HepG2 (cell line): ENCODE data around the gene KIF26B. TPM values are rescaled to one million over a fixed set of nuclear protein-coding genes. Genes with fewer than 3 reads are reported as not detected.
A peak's percentile ranks its signal among the peaks of the same experiment; 100 is the strongest.

ENCODE experiments used
- ATAC-seq: fragments of 200-7000 bp; cut with Tn5 transposase; 3 replicates; pipeline ENCODE4 v1.9.1; 2020; ENCODE audit warnings: mild to moderate bottlenecking, moderate library complexity
- BruUV-seq: library from RNA; stranded (reverse); fragments of 400-500 nt; replicated peaks from 2 replicates; lab custom pipeline; 2021; lab: Mats Ljungman, UMichigan
- CTCF ChIA-PET: fragments of 300-600 bp; formaldehyde crosslinking; extraction: SDS; loops from one replicate; lab custom pipeline; 2021; ENCODE audit warnings: low total read pairs, inconsistent platforms, low intra/inter-chr PET ratio; lab: Yijun Ruan, JAX
- POLR2A ChIA-PET: fragments of 350-600 bp; sonication (Branson Sonifier 250); formaldehyde crosslinking; loops from one replicate; lab custom pipeline; 2020; ENCODE audit warnings: antibody characterized with exemption, inconsistent platforms; lab: Yijun Ruan, JAX
- DNase-seq: peaks from one replicate; pipeline ENCODE4 v3.0.0-alpha.2; 2015; ENCODE audit warnings: low spot score
- FAIRE-seq: peaks from 3 replicates; lab custom pipeline; 2011; peaks lifted over from hg19 to GRCh38; lab: Jason Lieb, UNC
- H2AFZ ChIP-seq: one replicate; pipeline ENCODE4 v1.6.1; 2011; ENCODE audit warnings: low read length, inconsistent platforms
- H3K27ac ChIP-seq: fragments of 300-600 bp; 3 replicates; pipeline ENCODE4 v1.8.0; 2011; ENCODE audit warnings: mixed run types, mild to moderate bottlenecking, mixed read lengths, low read length, inconsistent platforms; ENCODE audit not compliant: insufficient read depth; ENCODE audit errors: extremely low read length
- H3K27me3 ChIP-seq, 2 experiments: fragments of 200-600 bp in 1 of 2; 2 replicates in 1 of 2; 3 replicates in 1 of 2; pipeline versions ENCODE4 v1.6.0 to v1.8.0; 2011; ENCODE audit warnings: low read length in 2 of 2, mild to moderate bottlenecking in 2 of 2, moderate library complexity in 2 of 2, inconsistent platforms in 1 of 2; ENCODE audit not compliant: insufficient read depth in 2 of 2, control insufficient read depth in 1 of 2
- H3K36me3 ChIP-seq, 2 experiments: fragments of 200-600 bp in 1 of 2; replicated peaks in 1 of 2; 2 replicates in 1 of 2; 3 replicates in 1 of 2; pipeline versions ENCODE4 v1.5.1 to v1.8.0; 2011; ENCODE audit warnings: low read length in 2 of 2, inconsistent platforms in 1 of 2; ENCODE audit not compliant: insufficient read depth in 2 of 2, control insufficient read depth in 1 of 2
- H3K4me1 ChIP-seq: 2 replicates; pipeline ENCODE4 v1.5.1; 2012; ENCODE audit warnings: low read length, inconsistent platforms; ENCODE audit not compliant: insufficient read depth
- H3K4me2 ChIP-seq: 2 replicates; pipeline ENCODE4 v1.6.0; 2011; ENCODE audit warnings: low read depth, low read length, inconsistent platforms
- H3K4me3 ChIP-seq, 3 experiments: fragments of 200-600 bp in 1 of 3; sonication (generic), shearing (Covaris generic) in 1 of 3; replicated peaks in 1 of 3; 2 replicates each; pipeline ENCODE4 v1.5.1; 2011 to 2016; ENCODE audit warnings: low read length in 3 of 3, inconsistent platforms in 2 of 3, low read depth in 2 of 3, mild to moderate bottlenecking in 2 of 3, control low read depth in 1 of 3, mixed read lengths in 1 of 3; ENCODE audit not compliant: insufficient read depth in 1 of 3
- H3K79me2 ChIP-seq: one replicate; pipeline ENCODE4 v1.6.1; 2011; ENCODE audit warnings: low read length, inconsistent platforms; ENCODE audit not compliant: insufficient read depth
- H3K9ac ChIP-seq: 2 replicates; pipeline ENCODE4 v1.6.0; 2011; ENCODE audit warnings: mild to moderate bottlenecking, low read depth, low read length, inconsistent platforms; ENCODE audit not compliant: insufficient read depth
- H3K9me3 ChIP-seq: 2 replicates; pipeline ENCODE4 v1.5.1; 2012; ENCODE audit warnings: mild to moderate bottlenecking, low read length
- H4K20me1 ChIP-seq: 2 replicates; pipeline ENCODE4 v1.6.0; 2011; ENCODE audit warnings: inconsistent platforms, mild to moderate bottlenecking, low read length, moderate library complexity; ENCODE audit not compliant: insufficient read depth
- ETV6 ChIP-seq: sonication (generic); formaldehyde crosslinking; conservative IDR thresholded peaks from 2 replicates; pipeline ENCODE4 v1.4.0; 2020; ENCODE audit warnings: missing genetic modification reagents
- GPN1 ChIP-seq: sonication (generic); formaldehyde crosslinking; IDR thresholded peaks from 2 replicates; pipeline ENCODE4 v1.5.1; 2020; ENCODE audit warnings: missing genetic modification reagents, borderline replicate concordance
- GTF3A ChIP-seq: sonication (generic); formaldehyde crosslinking; conservative IDR thresholded peaks from 2 replicates; pipeline ENCODE4 v1.4.0; 2020; ENCODE audit warnings: mild to moderate bottlenecking, missing genetic modification reagents
- JUND ChIP-seq: sonication (generic); formaldehyde crosslinking; IDR thresholded peaks from 2 replicates; pipeline ENCODE4 v1.8.0; 2022; ENCODE audit warnings: mild to moderate bottlenecking, missing genetic modification reagents
- KDM3A ChIP-seq: IDR thresholded peaks from 2 replicates; pipeline ENCODE4 v1.6.1; 2018; ENCODE audit warnings: low read depth, missing compliant biosample characterization
- KDM5B ChIP-seq: sonication (generic); formaldehyde crosslinking; IDR thresholded peaks from 2 replicates; pipeline ENCODE4 v1.4.0; 2020; ENCODE audit warnings: missing genetic modification reagents, mild to moderate bottlenecking, borderline replicate concordance
- MLLT10 ChIP-seq: sonication (generic); formaldehyde crosslinking; IDR thresholded peaks from 2 replicates; pipeline ENCODE4 v1.4.0; 2020; ENCODE audit warnings: missing genetic modification reagents
- NAIF1 ChIP-seq: sonication (generic); formaldehyde crosslinking; IDR thresholded peaks from 2 replicates; pipeline ENCODE4 v1.5.0; 2020; ENCODE audit warnings: mild to moderate bottlenecking, missing genetic modification reagents, borderline replicate concordance
- STAT6 ChIP-seq: sonication (generic); formaldehyde crosslinking; IDR thresholded peaks from 2 replicates; pipeline ENCODE4 v1.4.0; 2020; ENCODE audit warnings: missing genetic modification reagents, mild to moderate bottlenecking, borderline replicate concordance
- TBL1XR1 ChIP-seq: fragments of 150-350 bp; IDR thresholded peaks from 2 replicates; pipeline ENCODE4 v1.6.1; 2014; ENCODE audit warnings: borderline replicate concordance, low read length; ENCODE audit not compliant: partially characterized antibody
- TRIM22 ChIP-seq: fragments of 450-650 bp; IDR thresholded peaks from 2 replicates; pipeline ENCODE4 v1.6.1; 2017
- ZNF232 ChIP-seq: sonication (generic); formaldehyde crosslinking; IDR thresholded peaks from 2 replicates; pipeline ENCODE4 v1.4.0; 2020; ENCODE audit warnings: missing genetic modification reagents, borderline replicate concordance
- ZNF281 ChIP-seq: sonication (generic); formaldehyde crosslinking; IDR thresholded peaks from 2 replicates; pipeline ENCODE4 v1.4.0; 2020; ENCODE audit warnings: missing genetic modification reagents, borderline replicate concordance
- ZNF546 ChIP-seq: sonication (generic); formaldehyde crosslinking; conservative IDR thresholded peaks from 2 replicates; pipeline ENCODE4 v1.8.1; 2023; ENCODE audit warnings: mild to moderate bottlenecking, missing genetic modification reagents
- ZNF550 ChIP-seq: sonication (generic); formaldehyde crosslinking; IDR thresholded peaks from 2 replicates; pipeline ENCODE4 v1.4.0; 2020; ENCODE audit warnings: mild to moderate bottlenecking, missing genetic modification reagents, borderline replicate concordance
- ZNF615 ChIP-seq: sonication (generic); formaldehyde crosslinking; IDR thresholded peaks from 2 replicates; pipeline ENCODE4 v1.5.0; 2020; ENCODE audit warnings: mild to moderate bottlenecking, missing genetic modification reagents, borderline replicate concordance
- WGBS: methylation state at CpG from one replicate; pipeline ENCODE4 v1.1.6; 2017; ENCODE audit warnings: low lambda C conversion rate; 5-methylcytosine and 5-hydroxymethylcytosine counted together
- in situ Hi-C: cut with HindIII; loops from 2 replicates; pipeline ENCODE4 v1.10.0; 2017; ENCODE audit warnings: low pct_unique_long_range_greater_than_20kb; ENCODE audit not compliant: extremely low pct_ligation_motif_present
- intact Hi-C: fragments of 100-400 bp; cut with micrococcal nuclease; formaldehyde crosslinking; loops from one replicate; pipeline ENCODE4 v1.10.0; 2022; ENCODE audit not compliant: unreplicated experiment
- polyA plus RNA-seq, 8 experiments: library from polyadenylated mRNA; depleted of rRNA in 3 of 8; stranded (reverse) in 7 of 8; unstranded in 1 of 8; fragments of >200 nt; fragmentation: Illumina TruSeq in 4 of 8; extraction: Trizol in 4 of 8; gene quantifications; 2 replicates each; pipeline versions ENCODE4 v1.2.1 to v1.2.3, GENCODE V29; 2011 to 2016; ENCODE audit warnings: low read depth in 4 of 8, missing spikeins in 1 of 8, mixed read lengths in 1 of 8; ENCODE audit not compliant: insufficient read depth in 1 of 8
- total RNA-seq, 5 experiments: library from RNA; depleted of rRNA; stranded (reverse); fragments of >200 nt; fragmentation: Illumina TruSeq; extraction: Trizol; gene quantifications; 2 replicates each; pipeline ENCODE4 v1.2.3, GENCODE V29; 2016; ENCODE audit warnings: low read depth in 1 of 5

Gene KIF26B
- total and polyA plus RNA-seq, 2 of the 13 experiments (the other 11 are each of a cell fraction or from before 2014, with no cell fraction given): 0.08 to 0.09 TPM

GRCh38 chr1:245396615-245397014, 241.8 kb downstream of the KIF26B start (continued):
- TF ChIP-seq ETV6 (CRISPR knock-in tag): no peak
- TF ChIP-seq KDM3A: no peak
- TF ChIP-seq KDM5B (CRISPR knock-in tag): no peak
- no peak for TF ChIP-seq JUND (CRISPR knock-in tag)
- no peak for TF ChIP-seq ZNF550 (CRISPR knock-in tag)
- TF ChIP-seq GTF3A: no peak
- TF ChIP-seq ZNF615 (CRISPR knock-in tag): no peak

- Histone ChIP-seq H3K36me3 (no peaks in the 10 kb centered on the region), H3K79me2 (no peaks in the 10 kb centered on the region), H2AFZ (no peak overlapping the region), H3K9ac (no peak overlapping the region), H3K4me1 (peaks cover 44% of the 10 kb centered on the region), H3K9me3 (no peaks in the 10 kb centered on the region), H3K27me3 (no peaks in the 10 kb centered on the region), H3K27ac (no peak overlapping the region), H3K4me2 (peak overlapping the region; percentile 53), H4K20me1 (no peaks in the 10 kb centered on the region), H3K4me3 (no peak overlapping the region)
- ATAC-seq: no peak
- POLR2A ChIA-PET: no interaction called here
- FAIRE-seq: no peak
- in situ Hi-C loops: no loop called here
- WGBS: 29% methylated on average over 3 of the region's 3 CpGs
- DNase-seq: no peak
- TF ChIP-seq TBL1XR1 (no peak), ZNF281 (CRISPR knock-in tag) (no peak), ZNF232 (CRISPR knock-in tag) (no peak), GPN1 (CRISPR knock-in tag) (no peak), ZNF546 (CRISPR knock-in tag) (no peak), STAT6 (no peak), TRIM22 (no peak), NAIF1 (CRISPR knock-in tag) (no peak), MLLT10 (no peak)
- no TSS peak for BruUV-seq
- intact Hi-C loops: loop anchor here (5.0 kb wide), 1 partner anchor 240 kb away; no protein-coding TSS in a partner anchor
- CTCF ChIA-PET: no interaction called here
Observed at GRCh38 chr1:245397771-245398170, 243.0 kb downstream of the KIF26B start.
